ENCODE measurements around the gene NEXN.

The NEXN gene

GRCh38 chr1:77900687-77901293 lies 12.4 kb downstream of the NEXN start:
- no peak overlapping the region for H3K27ac ChIP-seq (replicated peaks)
- DNase-seq (ENCODE audit: low read depth in 1 of 2, low spot score in 1 of 2), result peak in 1 of 2 experiments; percentile 22
- TF ChIP-seq SPI1 (IDR thresholded peaks at IDR 0.05; ENCODE audit: borderline replicate concordance, low read depth), result no peak
- TF ChIP-seq, protein P1, sequence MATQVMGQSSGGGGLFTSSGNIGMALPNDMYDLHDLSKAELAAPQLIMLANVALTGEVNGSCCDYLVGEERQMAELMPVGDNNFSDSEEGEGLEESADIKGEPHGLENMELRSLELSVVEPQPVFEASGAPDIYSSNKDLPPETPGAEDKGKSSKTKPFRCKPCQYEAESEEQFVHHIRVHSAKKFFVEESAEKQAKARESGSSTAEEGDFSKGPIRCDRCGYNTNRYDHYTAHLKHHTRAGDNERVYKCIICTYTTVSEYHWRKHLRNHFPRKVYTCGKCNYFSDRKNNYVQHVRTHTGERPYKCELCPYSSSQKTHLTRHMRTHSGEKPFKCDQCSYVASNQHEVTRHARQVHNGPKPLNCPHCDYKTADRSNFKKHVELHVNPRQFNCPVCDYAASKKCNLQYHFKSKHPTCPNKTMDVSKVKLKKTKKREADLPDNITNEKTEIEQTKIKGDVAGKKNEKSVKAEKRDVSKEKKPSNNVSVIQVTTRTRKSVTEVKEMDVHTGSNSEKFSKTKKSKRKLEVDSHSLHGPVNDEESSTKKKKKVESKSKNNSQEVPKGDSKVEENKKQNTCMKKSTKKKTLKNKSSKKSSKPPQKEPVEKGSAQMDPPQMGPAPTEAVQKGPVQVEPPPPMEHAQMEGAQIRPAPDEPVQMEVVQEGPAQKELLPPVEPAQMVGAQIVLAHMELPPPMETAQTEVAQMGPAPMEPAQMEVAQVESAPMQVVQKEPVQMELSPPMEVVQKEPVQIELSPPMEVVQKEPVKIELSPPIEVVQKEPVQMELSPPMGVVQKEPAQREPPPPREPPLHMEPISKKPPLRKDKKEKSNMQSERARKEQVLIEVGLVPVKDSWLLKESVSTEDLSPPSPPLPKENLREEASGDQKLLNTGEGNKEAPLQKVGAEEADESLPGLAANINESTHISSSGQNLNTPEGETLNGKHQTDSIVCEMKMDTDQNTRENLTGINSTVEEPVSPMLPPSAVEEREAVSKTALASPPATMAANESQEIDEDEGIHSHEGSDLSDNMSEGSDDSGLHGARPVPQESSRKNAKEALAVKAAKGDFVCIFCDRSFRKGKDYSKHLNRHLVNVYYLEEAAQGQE (IDR thresholded peaks at IDR 0.05; ENCODE audit: insufficient replicate concordance, low read depth), result no peak
- no peak for TF ChIP-seq GABPA (IDR thresholded peaks at IDR 0.05; ENCODE audit: low read depth)
- no peak for TF ChIP-seq POLR2AphosphoS5 (IDR thresholded peaks at IDR 0.05; ENCODE audit: low read depth)
- TF ChIP-seq, protein P2, sequence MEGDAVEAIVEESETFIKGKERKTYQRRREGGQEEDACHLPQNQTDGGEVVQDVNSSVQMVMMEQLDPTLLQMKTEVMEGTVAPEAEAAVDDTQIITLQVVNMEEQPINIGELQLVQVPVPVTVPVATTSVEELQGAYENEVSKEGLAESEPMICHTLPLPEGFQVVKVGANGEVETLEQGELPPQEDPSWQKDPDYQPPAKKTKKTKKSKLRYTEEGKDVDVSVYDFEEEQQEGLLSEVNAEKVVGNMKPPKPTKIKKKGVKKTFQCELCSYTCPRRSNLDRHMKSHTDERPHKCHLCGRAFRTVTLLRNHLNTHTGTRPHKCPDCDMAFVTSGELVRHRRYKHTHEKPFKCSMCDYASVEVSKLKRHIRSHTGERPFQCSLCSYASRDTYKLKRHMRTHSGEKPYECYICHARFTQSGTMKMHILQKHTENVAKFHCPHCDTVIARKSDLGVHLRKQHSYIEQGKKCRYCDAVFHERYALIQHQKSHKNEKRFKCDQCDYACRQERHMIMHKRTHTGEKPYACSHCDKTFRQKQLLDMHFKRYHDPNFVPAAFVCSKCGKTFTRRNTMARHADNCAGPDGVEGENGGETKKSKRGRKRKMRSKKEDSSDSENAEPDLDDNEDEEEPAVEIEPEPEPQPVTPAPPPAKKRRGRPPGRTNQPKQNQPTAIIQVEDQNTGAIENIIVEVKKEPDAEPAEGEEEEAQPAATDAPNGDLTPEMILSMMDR (IDR thresholded peaks at IDR 0.05; ENCODE audit: insufficient read depth, low read length), result peak; percentile 26
- H3K4me3 ChIP-seq (replicated peaks; ENCODE audit: insufficient read depth, low read length), result no peak overlapping the region
- H3K27me3 ChIP-seq (ENCODE audit: insufficient read depth, poor library complexity, severe bottlenecking), result no peaks in the 10 kb centered on the region

DNA sequence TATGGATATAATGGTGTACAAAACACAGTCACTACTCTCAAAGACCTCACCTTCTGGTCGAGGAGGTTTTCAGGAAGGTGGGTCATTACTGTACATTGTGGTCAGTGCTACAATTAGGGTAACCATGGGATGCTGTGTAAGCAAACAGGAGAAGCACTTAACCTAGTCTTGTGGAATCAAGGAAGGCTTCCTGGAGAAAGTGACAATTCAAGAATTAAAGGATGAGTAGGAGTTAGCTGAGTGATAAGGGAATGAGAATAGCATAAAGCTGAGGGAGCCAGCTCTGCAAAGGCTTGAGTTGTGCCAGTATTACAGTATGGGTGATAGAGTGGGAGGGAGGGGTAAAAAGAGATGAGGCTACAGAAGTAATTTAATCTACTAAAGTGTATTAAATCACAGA lies 17.2 kb downstream of the NEXN start:
- no peak overlapping the region for H3K27ac ChIP-seq (replicated peaks)
- TF ChIP-seq, protein P1 (IDR thresholded peaks at IDR 0.05; ENCODE audit: insufficient replicate concordance, low read depth), result no peak
- TF ChIP-seq GABPA (IDR thresholded peaks at IDR 0.05; ENCODE audit: low read depth) (no peak), SPI1 (IDR thresholded peaks at IDR 0.05; ENCODE audit: borderline replicate concordance, low read depth) (no peak), POLR2AphosphoS5 (IDR thresholded peaks at IDR 0.05; ENCODE audit: low read depth) (no peak)
- TF ChIP-seq, protein P2 (IDR thresholded peaks at IDR 0.05; ENCODE audit: insufficient read depth, low read length), result no peak
- H3K27me3 ChIP-seq (ENCODE audit: insufficient read depth, poor library complexity, severe bottlenecking), result no peaks in the 10 kb centered on the region
- no peak overlapping the region for H3K4me3 ChIP-seq (replicated peaks; ENCODE audit: insufficient read depth, low read length)
- DNase-seq (ENCODE audit: low read depth in 1 of 2, low spot score in 1 of 2), result no peak

GRCh38 chr1:77906019-77906545 lies 17.7 kb downstream of the NEXN start:
- H3K27ac ChIP-seq (replicated peaks), result no peak overlapping the region
- no peaks in the 10 kb centered on the region for H3K27me3 ChIP-seq (ENCODE audit: insufficient read depth, poor library complexity, severe bottlenecking)
- DNase-seq (ENCODE audit: low read depth in 1 of 2, low spot score in 1 of 2), result no peak
- TF ChIP-seq, protein P1 (IDR thresholded peaks at IDR 0.05; ENCODE audit: insufficient replicate concordance, low read depth), result no peak
- no peak for TF ChIP-seq POLR2AphosphoS5 (IDR thresholded peaks at IDR 0.05; ENCODE audit: low read depth)
- no peak for TF ChIP-seq GABPA (IDR thresholded peaks at IDR 0.05; ENCODE audit: low read depth)
- TF ChIP-seq SPI1 (IDR thresholded peaks at IDR 0.05; ENCODE audit: borderline replicate concordance, low read depth), result peak; percentile 80
- no peak overlapping the region for H3K4me3 ChIP-seq (replicated peaks; ENCODE audit: insufficient read depth, low read length)

All from HL-60 (cell line).